ENCODE results near the gene KCNIP1.

The KCNIP1 gene

GRCh38 chr5:170716396-170716795, 212.6 kb downstream of the KCNIP1 start:
- Histone ChIP-seq H3K4me3 (ENCODE audit: insufficient read depth, low read depth, low read length, poor library complexity, severe bottlenecking) (no peak overlapping the region), H3K27ac (ENCODE audit: insufficient read depth, low read length, poor library complexity, severe bottlenecking) (no peak overlapping the region), H3K36me3 (ENCODE audit: control insufficient read depth, insufficient read depth, low read length) (no peaks in the 10 kb centered on the region), H3K27me3 (replicated peaks; ENCODE audit: control insufficient read depth, insufficient read depth, low read length, poor library complexity, severe bottlenecking) (no peaks in the 10 kb centered on the region), H3K4me1 (ENCODE audit: control insufficient read depth, insufficient read depth, low read length, poor library complexity, severe bottlenecking) (no peaks in the 10 kb centered on the region), H3K9me3 (ENCODE audit: control insufficient read depth, low read length) (no peaks in the 10 kb centered on the region)
- DNase-seq, result no peak

GRCh38 chr5:170719551-170719950, 215.7 kb downstream of the KCNIP1 start:
- Histone ChIP-seq H3K27me3 (replicated peaks; ENCODE audit: control insufficient read depth, insufficient read depth, low read length, poor library complexity, severe bottlenecking) (no peaks in the 10 kb centered on the region), H3K27ac (ENCODE audit: insufficient read depth, low read length, poor library complexity, severe bottlenecking) (no peak overlapping the region), H3K9me3 (ENCODE audit: control insufficient read depth, low read length) (no peaks in the 10 kb centered on the region), H3K4me3 (ENCODE audit: insufficient read depth, low read depth, low read length, poor library complexity, severe bottlenecking) (no peak overlapping the region), H3K36me3 (ENCODE audit: control insufficient read depth, insufficient read depth, low read length) (no peaks in the 10 kb centered on the region), H3K4me1 (ENCODE audit: control insufficient read depth, insufficient read depth, low read length, poor library complexity, severe bottlenecking) (no peaks in the 10 kb centered on the region)
- no peak for DNase-seq

GRCh38 chr5:170720179-170720578, 216.4 kb downstream of the KCNIP1 start:
- H3K27me3 ChIP-seq (replicated peaks; ENCODE audit: control insufficient read depth, insufficient read depth, low read length, poor library complexity, severe bottlenecking), result no peaks in the 10 kb centered on the region
- no peaks in the 10 kb centered on the region for H3K4me1 ChIP-seq (ENCODE audit: control insufficient read depth, insufficient read depth, low read length, poor library complexity, severe bottlenecking)

GRCh38 chr5:170720984-170721383, 217.2 kb downstream of the KCNIP1 start:
- no peak for DNase-seq
- no peak overlapping the region for H3K27ac ChIP-seq (ENCODE audit: insufficient read depth, low read length, poor library complexity, severe bottlenecking)
- H3K36me3 ChIP-seq (ENCODE audit: control insufficient read depth, insufficient read depth, low read length), result no peaks in the 10 kb centered on the region
- H3K27me3 ChIP-seq (replicated peaks; ENCODE audit: control insufficient read depth, insufficient read depth, low read length, poor library complexity, severe bottlenecking), result no peaks in the 10 kb centered on the region
- no peaks in the 10 kb centered on the region for H3K9me3 ChIP-seq (ENCODE audit: control insufficient read depth, low read length)
- no peak overlapping the region for H3K4me3 ChIP-seq (ENCODE audit: insufficient read depth, low read depth, low read length, poor library complexity, severe bottlenecking)
- no peaks in the 10 kb centered on the region for H3K4me1 ChIP-seq (ENCODE audit: control insufficient read depth, insufficient read depth, low read length, poor library complexity, severe bottlenecking)

More at GRCh38 chr5:170720179-170720578, 216.4 kb downstream of the KCNIP1 start:
- Histone ChIP-seq H3K9me3 (ENCODE audit: control insufficient read depth, low read length) (no peaks in the 10 kb centered on the region), H3K36me3 (ENCODE audit: control insufficient read depth, insufficient read depth, low read length) (no peaks in the 10 kb centered on the region), H3K27ac (ENCODE audit: insufficient read depth, low read length, poor library complexity, severe bottlenecking) (no peak overlapping the region), H3K4me3 (ENCODE audit: insufficient read depth, low read depth, low read length, poor library complexity, severe bottlenecking) (no peak overlapping the region)
- no peak for DNase-seq

DNA sequence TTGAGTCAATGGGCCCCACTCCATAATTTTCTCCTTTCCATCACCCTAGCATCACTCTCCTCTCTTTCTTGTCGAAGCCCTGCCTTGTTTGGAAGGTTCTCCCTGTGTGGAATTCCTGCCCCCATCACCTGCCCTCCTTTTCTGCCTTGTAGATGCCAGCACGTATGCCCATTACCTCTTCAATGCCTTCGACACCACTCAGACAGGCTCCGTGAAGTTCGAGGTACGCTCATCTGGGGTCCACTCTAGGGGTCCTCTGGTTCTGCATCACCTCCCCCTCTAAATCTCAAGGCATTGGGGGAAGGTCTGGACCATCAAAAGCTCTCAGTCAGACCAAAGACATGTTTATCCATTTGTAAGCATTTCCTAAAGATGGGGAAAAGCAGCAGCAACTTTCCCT, 217.9 kb downstream of the KCNIP1 start:
- H3K9me3 ChIP-seq (ENCODE audit: control insufficient read depth, low read length), result no peaks in the 10 kb centered on the region
- no peak overlapping the region for H3K4me3 ChIP-seq (ENCODE audit: insufficient read depth, low read depth, low read length, poor library complexity, severe bottlenecking)
- DNase-seq, result no peak
- no peak overlapping the region for H3K27ac ChIP-seq (ENCODE audit: insufficient read depth, low read length, poor library complexity, severe bottlenecking)
- H3K4me1 ChIP-seq (ENCODE audit: control insufficient read depth, insufficient read depth, low read length, poor library complexity, severe bottlenecking), result no peaks in the 10 kb centered on the region
- H3K36me3 ChIP-seq (ENCODE audit: control insufficient read depth, insufficient read depth, low read length), result no peaks in the 10 kb centered on the region
- peaks cover 2% of the 10 kb centered on the region for H3K27me3 ChIP-seq (replicated peaks; ENCODE audit: control insufficient read depth, insufficient read depth, low read length, poor library complexity, severe bottlenecking)

DNA sequence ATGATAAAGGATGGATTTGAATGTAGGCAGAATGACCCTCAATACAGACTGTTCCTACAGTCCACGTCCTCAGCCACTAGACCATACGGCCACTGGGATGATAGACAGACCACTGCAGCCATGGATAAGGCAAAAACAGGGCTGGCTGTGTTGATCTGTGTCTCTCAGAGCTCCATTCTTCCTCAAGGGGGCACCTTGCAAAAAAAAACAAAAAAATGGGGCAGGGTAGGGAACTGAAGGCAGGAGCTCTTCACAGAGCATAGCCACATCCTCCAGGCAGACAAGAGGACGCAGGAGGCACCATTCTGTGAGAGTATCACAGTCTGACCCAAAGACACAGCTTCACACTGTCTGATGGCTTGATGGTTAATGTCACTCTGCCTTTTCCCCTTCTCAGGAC, 218.5 kb downstream of the KCNIP1 start:
- Histone ChIP-seq H3K27ac (ENCODE audit: insufficient read depth, low read length, poor library complexity, severe bottlenecking) (no peak overlapping the region), H3K4me3 (ENCODE audit: insufficient read depth, low read depth, low read length, poor library complexity, severe bottlenecking) (no peak overlapping the region), H3K27me3 (replicated peaks; ENCODE audit: control insufficient read depth, insufficient read depth, low read length, poor library complexity, severe bottlenecking) (peaks cover 6% of the 10 kb centered on the region), H3K4me1 (ENCODE audit: control insufficient read depth, insufficient read depth, low read length, poor library complexity, severe bottlenecking) (no peaks in the 10 kb centered on the region), H3K36me3 (ENCODE audit: control insufficient read depth, insufficient read depth, low read length) (no peaks in the 10 kb centered on the region), H3K9me3 (ENCODE audit: control insufficient read depth, low read length) (no peaks in the 10 kb centered on the region)
- DNase-seq, result no peak

DNA sequence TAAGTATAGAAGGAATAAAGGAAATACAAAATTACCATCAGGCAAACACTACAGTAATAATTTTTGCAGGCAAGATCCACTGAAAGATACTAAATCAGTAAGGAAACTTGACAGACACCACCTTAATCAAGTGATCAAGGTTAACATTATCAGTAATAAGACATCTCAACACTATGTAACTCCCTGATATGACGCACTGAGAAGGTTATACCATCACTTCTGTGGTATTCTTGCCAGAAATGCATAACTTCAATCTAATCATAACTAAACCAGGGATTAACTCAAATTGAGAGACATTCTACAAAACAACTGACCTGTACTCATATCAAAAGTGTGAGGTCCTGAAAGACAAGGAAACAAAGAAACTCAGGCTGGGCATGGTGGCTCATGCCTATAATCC, 227.2 kb downstream of the KCNIP1 start:
- H3K4me1 ChIP-seq (ENCODE audit: control insufficient read depth, insufficient read depth, low read length, poor library complexity, severe bottlenecking), result no peaks in the 10 kb centered on the region
- H3K36me3 ChIP-seq (ENCODE audit: control insufficient read depth, insufficient read depth, low read length), result no peaks in the 10 kb centered on the region
- H3K4me3 ChIP-seq (ENCODE audit: insufficient read depth, low read depth, low read length, poor library complexity, severe bottlenecking), result no peak overlapping the region
- no peak overlapping the region for H3K27ac ChIP-seq (ENCODE audit: insufficient read depth, low read length, poor library complexity, severe bottlenecking)
- peaks cover 6% of the 10 kb centered on the region for H3K27me3 ChIP-seq (replicated peaks; ENCODE audit: control insufficient read depth, insufficient read depth, low read length, poor library complexity, severe bottlenecking)
- no peaks in the 10 kb centered on the region for H3K9me3 ChIP-seq (ENCODE audit: control insufficient read depth, low read length)
- DNase-seq, result no peak

- Histone ChIP-seq H3K9me3 (ENCODE audit: control insufficient read depth, low read length) (no peaks in the 10 kb centered on the region), H3K36me3 (ENCODE audit: control insufficient read depth, insufficient read depth, low read length) (no peaks in the 10 kb centered on the region), H3K4me3 (ENCODE audit: insufficient read depth, low read depth, low read length, poor library complexity, severe bottlenecking) (no peak overlapping the region), H3K27me3 (replicated peaks; ENCODE audit: control insufficient read depth, insufficient read depth, low read length, poor library complexity, severe bottlenecking) (no peaks in the 10 kb centered on the region), H3K4me1 (ENCODE audit: control insufficient read depth, insufficient read depth, low read length, poor library complexity, severe bottlenecking) (no peaks in the 10 kb centered on the region), H3K27ac (ENCODE audit: insufficient read depth, low read length, poor library complexity, severe bottlenecking) (no peak overlapping the region)
- no peak for DNase-seq
Observed at GRCh38 chr5:170732685-170733084, 228.9 kb downstream of the KCNIP1 start.

DNA sequence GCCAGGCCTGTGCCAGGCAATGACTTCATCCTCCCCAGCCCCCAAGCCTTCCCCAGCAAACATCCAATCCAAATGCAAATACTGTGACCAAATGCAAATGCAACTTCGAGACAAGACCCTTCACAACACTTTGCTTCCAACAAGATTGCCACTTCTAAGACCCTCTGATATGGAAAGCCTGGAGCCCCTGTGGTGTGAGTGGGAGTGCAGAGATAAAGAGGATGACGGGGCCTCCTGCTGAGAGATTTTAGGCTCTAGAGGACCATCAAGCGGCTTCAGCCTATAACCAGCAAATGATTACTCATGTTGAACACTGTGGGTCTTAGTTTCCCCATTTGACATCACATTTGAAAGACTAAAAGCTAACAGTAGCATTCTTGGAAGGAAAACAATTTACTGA, 233.1 kb downstream of the KCNIP1 start:
- Histone ChIP-seq H3K9me3 (ENCODE audit: control insufficient read depth, low read length) (no peaks in the 10 kb centered on the region), H3K36me3 (ENCODE audit: control insufficient read depth, insufficient read depth, low read length) (no peaks in the 10 kb centered on the region), H3K4me3 (ENCODE audit: insufficient read depth, low read depth, low read length, poor library complexity, severe bottlenecking) (no peak overlapping the region), H3K27ac (ENCODE audit: insufficient read depth, low read length, poor library complexity, severe bottlenecking) (no peak overlapping the region), H3K4me1 (ENCODE audit: control insufficient read depth, insufficient read depth, low read length, poor library complexity, severe bottlenecking) (no peaks in the 10 kb centered on the region), H3K27me3 (replicated peaks; ENCODE audit: control insufficient read depth, insufficient read depth, low read length, poor library complexity, severe bottlenecking) (no peaks in the 10 kb centered on the region)
- DNase-seq, result no peak

DNA sequence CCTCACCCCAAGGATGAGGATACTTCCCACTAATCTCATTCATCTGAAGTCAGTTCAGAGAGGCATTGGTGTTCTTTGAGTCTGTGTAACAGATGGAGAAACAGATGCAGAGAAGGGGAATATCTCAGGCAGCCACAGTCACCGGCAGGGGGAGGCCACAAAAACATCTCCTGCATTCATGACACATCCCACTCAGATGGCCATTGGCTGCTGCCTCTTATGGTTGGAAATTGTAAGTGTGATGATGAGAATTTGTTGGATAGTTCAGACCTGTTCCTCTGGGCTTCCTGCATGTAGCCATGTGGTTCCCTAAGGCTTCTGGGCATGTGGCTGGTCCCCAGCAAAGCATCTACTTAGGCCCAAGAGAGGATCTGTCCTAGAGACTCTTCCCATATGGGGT, 233.8 kb downstream of the KCNIP1 start:
- DNase-seq, result no peak
- no peaks in the 10 kb centered on the region for H3K9me3 ChIP-seq (ENCODE audit: control insufficient read depth, low read length)
- no peak overlapping the region for H3K27ac ChIP-seq (ENCODE audit: insufficient read depth, low read length, poor library complexity, severe bottlenecking)
- H3K4me3 ChIP-seq (ENCODE audit: insufficient read depth, low read depth, low read length, poor library complexity, severe bottlenecking), result no peak overlapping the region
- H3K36me3 ChIP-seq (ENCODE audit: control insufficient read depth, insufficient read depth, low read length), result no peaks in the 10 kb centered on the region
- no peaks in the 10 kb centered on the region for H3K4me1 ChIP-seq (ENCODE audit: control insufficient read depth, insufficient read depth, low read length, poor library complexity, severe bottlenecking)
- H3K27me3 ChIP-seq (replicated peaks; ENCODE audit: control insufficient read depth, insufficient read depth, low read length, poor library complexity, severe bottlenecking), result no peaks in the 10 kb centered on the region

DNA sequence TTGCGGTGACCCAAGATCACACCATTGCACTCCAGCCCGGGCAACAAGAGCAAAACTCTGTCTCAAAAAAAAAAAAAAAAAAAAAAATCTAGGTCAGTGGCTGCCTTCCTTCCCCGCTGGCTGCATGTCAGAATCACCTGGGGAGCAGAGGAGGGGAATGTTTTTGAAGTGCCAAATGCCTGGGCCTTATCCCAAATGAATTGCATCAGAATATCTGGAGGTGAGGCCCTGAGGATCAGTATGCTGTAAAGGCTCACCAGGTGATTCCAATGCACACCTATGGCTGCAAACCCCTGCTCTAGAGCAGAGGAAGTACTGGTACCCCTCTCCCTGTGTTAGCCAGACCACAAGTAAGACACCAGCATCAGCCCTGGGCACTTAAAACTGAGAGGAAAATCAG, 235.0 kb downstream of the KCNIP1 start:
- Histone ChIP-seq H3K9me3 (ENCODE audit: control insufficient read depth, low read length) (no peaks in the 10 kb centered on the region), H3K27me3 (replicated peaks; ENCODE audit: control insufficient read depth, insufficient read depth, low read length, poor library complexity, severe bottlenecking) (no peaks in the 10 kb centered on the region), H3K4me3 (ENCODE audit: insufficient read depth, low read depth, low read length, poor library complexity, severe bottlenecking) (no peak overlapping the region), H3K36me3 (ENCODE audit: control insufficient read depth, insufficient read depth, low read length) (no peaks in the 10 kb centered on the region), H3K4me1 (ENCODE audit: control insufficient read depth, insufficient read depth, low read length, poor library complexity, severe bottlenecking) (no peaks in the 10 kb centered on the region), H3K27ac (ENCODE audit: insufficient read depth, low read length, poor library complexity, severe bottlenecking) (no peak overlapping the region)
- DNase-seq, result no peak
